ENCODE measurements around the gene SREBF2. TPM values are rescaled to one million over a fixed set of nuclear protein-coding genes. Genes with fewer than 3 reads are reported as not detected.

The SREBF2 gene
- total and polyA plus RNA-seq, 10 of the 15 experiments (the other 5 are each of a cell fraction or from before 2014, with no cell fraction given) = 2.4 to 177 (median 78.8) TPM

GRCh38 chr22:41906822-41907221, 73.9 kb downstream of the SREBF2 start:
- ChIA-PET POLR2A (interaction anchor here (1.5 kb wide), 1 partner anchor 10 kb away, joined by 5 read pairs; no protein-coding TSS in a partner anchor), SMC1A (ENCODE audit: uncharacterized antibody, unreplicated experiment) (interaction anchor here (2.5 kb wide), 1 partner anchor 33 kb away, joined by 15 read pairs; no protein-coding TSS in a partner anchor), RAD21 (ENCODE audit: unreplicated experiment) (no interaction called here), CTCF (interaction anchor here (0.6 kb wide), 1 partner anchor 160 kb away, joined by 3 read pairs; no protein-coding TSS in a partner anchor)
- TF ChIP-seq HDAC6 (IDR thresholded peaks at IDR 0.05; ENCODE audit: unreplicated experiment) (no peak), KDM1A (IDR thresholded peaks at IDR 0.05; ENCODE audit: borderline replicate concordance) (no peak), POLR2AphosphoS5 (IDR thresholded peaks at IDR 0.05; ENCODE audit: low read length) (0 out of 2 replicates have a peak, but pooled peaks have one; percentile 16), BACH1 (IDR thresholded peaks at IDR 0.05; ENCODE audit: borderline replicate concordance) (0 out of 2 replicates have a peak, but pooled peaks have one; percentile 34)
- intact Hi-C loops (cut with micrococcal nuclease; ENCODE audit: unreplicated experiment) (no loop called here), in situ Hi-C loops (cut with MboI) (no loop called here)
- DNase-seq (ENCODE audit: low read depth, low spot score) (no peak), ATAC-seq (no peak), FAIRE-seq (no peak)
- TSS peak; percentile 70 for BruUV-seq (replicated peaks)
- no peak overlapping the region for H2AFZ ChIP-seq (ENCODE audit: control insufficient read depth, low read depth, low read length)
- no peak overlapping the region for H3K4me3 ChIP-seq
- no peak overlapping the region for H3K27ac ChIP-seq (ENCODE audit: control insufficient read depth, insufficient read depth)
- 98% methylated on average over 5 of the region's 5 CpGs for WGBS (ENCODE audit: insufficient coverage, insufficient replicate concordance, low lambda C conversion rate, missing lambda C conversion rate)
- no peaks in the 10 kb centered on the region for H3K79me2 ChIP-seq (ENCODE audit: control insufficient read depth, insufficient read depth, low read length)
- H3K4me2 ChIP-seq (ENCODE audit: control insufficient read depth, insufficient read depth) = no peak overlapping the region
- H3K27me3 ChIP-seq (replicated peaks in 1 of 2; ENCODE audit: control insufficient read depth in 2 of 2, insufficient read depth in 2 of 2, low read length in 1 of 2) = peaks cover 4 to 6% of the 10 kb centered on the region in 2 experiments; a peak in 3 of 4 replicates
- peaks cover 20 to 25% of the 10 kb centered on the region in 2 experiments; a peak in 3 of 4 replicates for H3K36me3 ChIP-seq (ENCODE audit: control insufficient read depth in 2 of 2, insufficient read depth in 2 of 2, low read length in 1 of 2)
- peaks cover 12% of the 10 kb centered on the region for H3K4me1 ChIP-seq (ENCODE audit: control insufficient read depth, insufficient read depth, low read length)
- no peaks in the 10 kb centered on the region for H3K9me3 ChIP-seq (replicated peaks; ENCODE audit: control insufficient read depth, insufficient read depth, low read length)
- no peaks in the 10 kb centered on the region for H4K20me1 ChIP-seq (ENCODE audit: control insufficient read depth, insufficient read depth)
- no peak overlapping the region for H3K9ac ChIP-seq (ENCODE audit: control insufficient read depth, insufficient read depth, low read length)
